Measurements from ENCODE around the gene CNNM3.

DNA sequence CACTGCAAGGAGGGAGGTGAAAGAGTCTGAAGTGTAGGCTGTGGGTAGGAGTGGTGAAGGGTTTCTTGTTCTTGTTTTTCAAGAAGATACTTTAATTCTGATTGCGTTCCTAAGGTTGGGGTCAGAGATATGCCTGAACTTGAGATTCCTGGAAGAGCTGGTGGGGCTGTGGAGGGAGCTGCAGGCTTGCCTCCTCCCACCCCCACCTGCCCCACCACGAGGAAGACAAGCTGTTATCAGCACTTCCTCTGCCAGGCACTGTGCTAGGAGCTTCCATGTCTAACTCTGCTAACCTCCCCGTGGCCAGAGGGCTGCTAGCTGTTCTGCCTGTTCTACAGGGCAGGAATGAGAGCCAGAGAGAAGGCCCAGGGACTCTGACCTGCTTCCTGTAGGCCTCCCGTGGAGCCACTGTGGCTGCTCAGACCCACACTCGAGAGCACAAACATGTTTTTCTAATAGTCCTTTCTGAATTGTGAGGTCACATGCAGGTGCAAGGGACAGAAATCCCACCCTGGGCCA, 14.0 kb downstream of the CNNM3 start:
- TF ChIP-seq YY1 (IDR thresholded peaks at IDR 0.05) (no peak), GABPA (IDR thresholded peaks at IDR 0.05 in 1 of 2, conservative IDR thresholded peaks at IDR 0.05 in 1 of 2) (no peak)

All from liver (tissue), 2 donors.